M059J (cell line): ENCODE measurements around the gene ARHGEF4. TPM values are rescaled to one million over a fixed set of nuclear protein-coding genes. Genes with fewer than 3 reads are reported as not detected.

Experiments
- DNase-seq: peaks from one replicate; pipeline ENCODE4 v3.0.0-alpha.2; 2012; ENCODE audit warnings: low read depth
- total RNA-seq: library from RNA; depleted of rRNA; stranded (reverse); fragments of >200 nt; shearing (Covaris generic); gene quantifications from 2 replicates; pipeline ENCODE4 v1.2.3, GENCODE V29; 2014; rRNA removed

Gene ARHGEF4
- total RNA-seq, result 0.10 TPM in 1 of 2 replicates, not detected in the other

DNA sequence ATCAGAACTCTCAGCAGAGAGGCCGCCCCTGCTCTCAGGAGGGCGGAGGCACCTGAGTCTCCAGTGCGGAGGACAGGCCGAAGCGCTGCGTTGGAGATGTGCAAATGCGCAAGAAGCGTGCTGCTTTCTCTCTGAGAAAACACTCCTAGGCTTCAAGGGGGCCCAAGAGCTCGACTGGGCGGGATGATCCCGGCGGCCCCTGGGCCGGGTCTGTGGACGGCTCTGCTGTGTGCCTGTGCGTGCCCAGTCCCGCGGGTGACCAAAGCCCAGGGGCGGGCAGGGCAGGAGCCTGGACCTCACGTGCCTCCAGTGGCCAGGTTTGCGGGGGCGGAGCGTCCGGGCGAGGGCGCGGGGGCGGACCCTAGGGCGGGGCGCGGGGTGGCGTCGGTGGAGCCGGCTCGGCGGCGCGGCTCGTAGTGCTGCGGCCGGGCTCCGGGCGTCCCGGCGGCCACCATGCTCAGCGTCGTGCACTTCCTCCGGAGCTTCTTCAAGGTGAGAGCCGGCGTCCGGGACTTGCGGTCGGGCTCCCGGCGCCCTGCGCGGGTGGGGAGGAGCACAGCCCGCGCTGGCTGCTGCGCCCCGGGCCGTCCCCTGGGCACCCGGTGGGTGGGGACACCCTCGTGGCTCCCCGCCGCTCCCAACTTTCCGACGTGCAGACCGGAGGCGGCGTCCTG, at the start of gene ARHGEF4:
Gene ARHGEF4, plus strand, starts transcription at position 414 of the 674 bp plus-strand sequence. Its CDS starts 40 bp downstream, at position 454.
- no peak for DNase-seq

DNA sequence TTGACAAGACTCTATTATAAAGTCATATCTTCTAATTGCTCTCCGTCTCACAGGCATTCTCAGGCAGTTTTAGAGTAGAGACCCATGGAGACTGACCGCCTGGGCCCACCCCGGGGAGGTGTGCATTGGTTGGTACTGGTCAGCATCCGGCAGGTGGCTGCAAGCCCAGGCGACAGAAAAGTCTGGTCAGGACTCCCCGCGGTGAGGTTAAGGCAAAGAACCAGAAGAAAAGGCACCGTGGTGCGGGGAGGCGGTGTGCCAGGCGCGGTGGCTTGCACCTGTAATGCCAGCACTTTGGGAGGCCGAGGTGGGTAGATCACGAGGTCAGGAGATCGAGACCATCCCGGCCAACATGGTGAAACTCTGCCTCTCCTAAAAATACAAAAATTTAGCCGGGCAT, 48.9 kb upstream of the ARHGEF4 start:
- no peak for DNase-seq

- no peak for DNase-seq
Measured at GRCh38 chr2:130790312-130790711, 46.4 kb upstream of the ARHGEF4 start.

DNA sequence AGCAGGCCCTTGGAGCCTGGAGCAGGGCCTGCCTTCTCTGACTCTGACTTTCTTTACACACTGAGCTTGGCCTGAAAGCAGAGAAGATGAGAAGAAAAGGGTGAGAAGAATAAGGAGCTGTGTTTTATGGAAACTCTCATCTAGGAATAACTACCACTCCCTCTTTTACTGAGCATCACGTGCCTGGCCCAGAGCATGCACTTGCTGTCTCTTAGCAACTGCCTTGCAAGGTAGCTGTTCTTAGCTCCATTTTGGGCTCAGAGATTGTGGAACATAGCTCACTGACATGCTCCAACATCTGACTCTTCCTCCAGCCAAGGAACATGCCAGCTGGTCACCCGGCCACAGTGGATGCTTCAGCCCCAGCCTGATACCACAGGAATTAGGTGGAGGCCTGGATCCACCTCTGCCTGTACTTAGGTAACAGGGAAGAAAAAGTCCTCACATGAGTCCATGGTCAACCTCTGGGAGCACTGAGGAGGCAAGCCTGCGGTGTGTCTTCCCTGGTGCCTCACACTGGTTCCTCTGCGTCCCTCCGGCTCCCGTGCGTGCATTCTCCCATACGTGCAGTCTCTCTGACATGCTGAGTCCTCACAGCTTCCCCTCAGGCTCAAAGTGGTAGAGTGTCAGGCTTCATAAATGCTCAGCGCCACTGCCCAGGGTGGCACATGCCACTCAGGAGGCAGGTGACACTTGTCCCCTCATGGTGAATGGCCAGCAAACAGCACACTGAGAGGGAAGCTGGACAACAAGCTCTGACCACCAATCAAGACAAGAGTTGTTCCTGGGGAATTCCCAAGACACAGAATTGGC, 45.7 kb upstream of the ARHGEF4 start:
- no peak for DNase-seq

GRCh38 chr2:130791617-130791939, 45.1 kb upstream of the ARHGEF4 start:
- DNase-seq, result no peak

DNA sequence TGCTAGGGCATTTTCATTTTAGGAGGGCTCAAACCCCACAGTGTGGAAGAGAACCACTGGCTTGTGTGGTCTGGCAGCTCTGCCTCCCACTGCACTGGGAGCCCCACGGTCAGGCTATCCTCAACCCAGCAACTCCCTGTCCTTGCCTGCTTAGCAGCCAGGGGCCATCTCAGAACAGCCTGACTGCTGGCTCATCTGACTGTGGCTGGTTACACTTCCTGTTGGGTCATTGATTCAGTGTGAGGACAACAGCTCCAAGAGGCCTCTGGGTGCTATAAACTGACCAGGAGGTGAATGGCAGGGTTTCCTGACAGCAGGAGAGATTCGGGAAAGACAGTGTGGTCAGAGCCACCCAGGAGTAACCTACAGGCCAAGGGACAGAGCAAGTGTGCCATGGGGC, 41.3 kb upstream of the ARHGEF4 start:
- peak; percentile 5 for DNase-seq

- DNase-seq, result no peak
Measured at GRCh38 chr2:130796290-130796689, 40.4 kb upstream of the ARHGEF4 start.

GRCh38 chr2:130797493-130798435, 39.0 kb upstream of the ARHGEF4 start:
- DNase-seq, result peak; percentile 76

GRCh38 chr2:130798472-130799218, 38.1 kb upstream of the ARHGEF4 start:
- no peak for DNase-seq

DNA sequence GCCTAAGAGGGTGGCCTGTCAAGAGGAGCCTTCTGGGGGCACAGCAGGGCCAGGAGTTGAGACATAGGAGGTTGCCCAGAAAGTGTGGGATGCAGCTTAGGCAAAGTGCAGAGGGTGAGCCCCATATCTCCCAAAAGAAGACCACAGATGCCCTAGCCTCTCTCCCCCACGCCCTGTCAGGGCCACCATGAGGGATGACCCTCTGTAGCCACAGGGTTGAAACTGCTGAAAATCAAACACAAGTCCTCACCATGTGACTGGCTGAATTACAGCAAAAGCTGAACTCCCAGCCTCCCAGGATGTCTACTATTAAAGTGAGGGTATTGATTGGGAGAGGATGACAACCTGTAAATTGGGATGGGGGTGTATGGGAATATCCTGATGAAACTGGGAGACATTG, 37.4 kb upstream of the ARHGEF4 start:
- no peak for DNase-seq

- no peak for DNase-seq
Measured at GRCh38 chr2:130805613-130806012, 31.1 kb upstream of the ARHGEF4 start.

DNA sequence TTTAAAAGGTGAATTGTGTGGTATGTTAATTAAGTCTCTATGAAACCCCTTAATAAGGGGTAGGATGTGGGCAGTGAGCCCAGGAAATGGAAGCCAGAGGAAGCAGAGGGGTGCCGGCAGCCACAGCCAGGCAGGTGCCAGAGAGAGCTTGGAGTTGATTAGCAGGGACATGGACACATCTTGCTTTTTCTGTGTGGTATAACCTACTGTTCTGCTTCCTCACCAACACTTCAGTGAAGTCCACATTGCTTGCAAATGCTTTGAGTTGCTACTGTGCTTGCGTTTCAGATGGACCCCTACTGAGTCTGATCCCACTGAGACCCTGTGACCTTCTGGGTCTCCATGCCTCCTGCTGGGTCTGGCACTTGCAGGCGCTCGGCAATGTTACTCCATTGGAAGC, 30.3 kb upstream of the ARHGEF4 start:
- no peak for DNase-seq

- DNase-seq, result no peak
Measured at GRCh38 chr2:130807659-130808385, 28.9 kb upstream of the ARHGEF4 start.

DNA sequence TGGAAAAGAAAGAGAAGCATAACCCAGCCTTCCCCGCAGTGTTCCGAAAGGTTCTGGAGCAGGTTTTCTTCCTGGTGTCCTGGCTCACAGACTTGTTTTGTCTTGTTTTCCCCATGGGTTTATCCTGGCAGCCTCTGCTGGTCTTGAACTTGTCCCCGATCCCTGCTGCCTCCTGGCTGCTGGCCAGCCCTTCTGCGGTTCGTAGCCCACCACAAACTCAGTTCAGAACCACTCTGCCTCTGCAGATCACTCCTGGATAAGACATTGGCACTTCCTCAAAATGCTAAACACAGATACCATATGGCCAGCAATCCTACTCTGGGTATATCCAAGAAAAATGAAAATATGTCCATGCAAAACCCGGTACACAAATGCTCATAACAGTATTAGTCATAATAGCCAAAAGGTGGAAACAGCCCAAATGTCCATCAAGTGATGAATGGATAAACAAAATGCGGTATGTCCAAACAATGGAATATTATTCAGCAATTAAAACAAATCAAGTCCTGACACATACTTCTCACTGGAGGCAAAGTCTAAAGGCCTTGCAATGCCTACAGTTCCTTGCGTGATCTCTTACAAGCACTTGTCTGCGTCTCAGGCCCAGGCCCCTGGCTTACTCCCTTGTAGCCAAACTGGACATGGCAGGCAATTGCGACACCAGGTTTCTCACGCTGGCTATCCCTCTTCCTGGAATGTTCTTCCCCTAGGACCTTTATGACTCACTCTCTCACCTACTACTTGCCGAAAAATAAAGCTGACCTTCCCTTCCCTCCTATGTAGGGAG, 28.0 kb upstream of the ARHGEF4 start:
- peak; percentile 52 for DNase-seq

GRCh38 chr2:130810490-130810889, 26.2 kb upstream of the ARHGEF4 start:
- no peak for DNase-seq

- DNase-seq, result no peak
Measured at GRCh38 chr2:130813722-130814121, 23.0 kb upstream of the ARHGEF4 start.

GRCh38 chr2:130814931-130815680, 21.6 kb upstream of the ARHGEF4 start:
- DNase-seq, result no peak

GRCh38 chr2:130818809-130819208, 17.9 kb upstream of the ARHGEF4 start:
- DNase-seq, result no peak

- DNase-seq, result no peak
Measured at GRCh38 chr2:130819226-130819607, 17.5 kb upstream of the ARHGEF4 start.
